SU-DHL-6 (cell line): ENCODE measurements around the gene CYB561.

ENCODE experiments used
- H2AFZ ChIP-seq: fragments of 200-600 bp; sonication (generic); 2 replicates; pipeline ENCODE4 v1.6.1; 2014; ENCODE audit warnings: low read depth, mild to moderate bottlenecking, moderate library complexity, mixed read lengths, antibody characterized with exemption, low read length; ENCODE audit not compliant: severe bottlenecking
- H3F3A ChIP-seq: fragments of 200-600 bp; shearing (Covaris generic); 2 replicates; pipeline ENCODE4 v1.6.0; 2016; ENCODE audit warnings: antibody characterized with exemption, mild to moderate bottlenecking; ENCODE audit not compliant: insufficient read depth
- H3K27ac ChIP-seq: fragments of 200-600 bp; sonication (generic); 2 replicates; pipeline ENCODE4 v1.5.1; 2016; ENCODE audit warnings: low read depth, mild to moderate bottlenecking, low read length, moderate library complexity, mixed read lengths
- H3K27me3 ChIP-seq: fragments of 200-600 bp; sonication (generic), shearing (Covaris generic); 2 replicates; pipeline ENCODE4 v1.6.0; 2014; ENCODE audit warnings: mild to moderate bottlenecking, low read length
- H3K36me3 ChIP-seq: fragments of 200-600 bp; sonication (generic); 2 replicates; pipeline ENCODE4 v1.6.1; 2014; ENCODE audit warnings: mild to moderate bottlenecking, low read length, mixed read lengths
- H3K4me2 ChIP-seq: fragments of 300-600, 200-600 bp; shearing (Covaris generic), sonication (generic); 2 replicates; pipeline ENCODE4 v1.6.0; 2014; ENCODE audit warnings: low read length, low read depth, mild to moderate bottlenecking; ENCODE audit not compliant: poor library complexity, severe bottlenecking
- H3K4me3 ChIP-seq: fragments of 200-600 bp; sonication (generic); 2 replicates; pipeline ENCODE4 v1.5.1; 2014; ENCODE audit warnings: antibody characterized with exemption, low read length, mild to moderate bottlenecking, mixed read lengths; ENCODE audit not compliant: insufficient read depth, poor library complexity, severe bottlenecking
- H3K79me2 ChIP-seq: fragments of 200-600 bp; sonication (generic); 2 replicates; pipeline ENCODE4 v1.6.1; 2014; ENCODE audit warnings: mild to moderate bottlenecking, low read length, moderate library complexity; ENCODE audit not compliant: insufficient read depth
- H3K9ac ChIP-seq: fragments of 200-600 bp; sonication (generic); 2 replicates; pipeline ENCODE4 v1.7.0; 2014; ENCODE audit warnings: mild to moderate bottlenecking, low read length
- H3K9me2 ChIP-seq: fragments of 200-600 bp; sonication (generic); replicated peaks from 2 replicates; pipeline ENCODE4 v1.6.1; 2014; ENCODE audit warnings: low read length; ENCODE audit not compliant: insufficient read depth
- H3K9me3 ChIP-seq: fragments of 200-600 bp; sonication (generic); 2 replicates; pipeline ENCODE4 v1.6.1; 2014; ENCODE audit warnings: low read length, mixed read lengths; ENCODE audit not compliant: insufficient read depth
- H4K20me1 ChIP-seq: fragments of 200-600 bp; sonication (generic); 2 replicates; pipeline ENCODE4 v1.6.1; 2014; ENCODE audit warnings: low read depth, mild to moderate bottlenecking, antibody characterized with exemption, low read length, moderate library complexity, mixed read lengths
- EZH2phosphoT487 ChIP-seq: fragments of 200-600 bp; sonication (generic), shearing (Covaris generic); conservative IDR thresholded peaks from 2 replicates; pipeline ENCODE4 v1.6.1; 2018; ENCODE audit warnings: mild to moderate bottlenecking, antibody characterized with exemption, low read length, moderate library complexity, mixed read lengths
- TF ChIP-seq, protein P1 (sequence below): fragments of 200-600 bp; sonication (generic); IDR thresholded peaks from one replicate; pipeline ENCODE4 v1.5.1; 2017; ENCODE audit warnings: antibody characterized with exemption, mild to moderate bottlenecking, low read length, moderate library complexity; ENCODE audit not compliant: insufficient read depth, poor library complexity, severe bottlenecking

CYB561 gene

DNA sequence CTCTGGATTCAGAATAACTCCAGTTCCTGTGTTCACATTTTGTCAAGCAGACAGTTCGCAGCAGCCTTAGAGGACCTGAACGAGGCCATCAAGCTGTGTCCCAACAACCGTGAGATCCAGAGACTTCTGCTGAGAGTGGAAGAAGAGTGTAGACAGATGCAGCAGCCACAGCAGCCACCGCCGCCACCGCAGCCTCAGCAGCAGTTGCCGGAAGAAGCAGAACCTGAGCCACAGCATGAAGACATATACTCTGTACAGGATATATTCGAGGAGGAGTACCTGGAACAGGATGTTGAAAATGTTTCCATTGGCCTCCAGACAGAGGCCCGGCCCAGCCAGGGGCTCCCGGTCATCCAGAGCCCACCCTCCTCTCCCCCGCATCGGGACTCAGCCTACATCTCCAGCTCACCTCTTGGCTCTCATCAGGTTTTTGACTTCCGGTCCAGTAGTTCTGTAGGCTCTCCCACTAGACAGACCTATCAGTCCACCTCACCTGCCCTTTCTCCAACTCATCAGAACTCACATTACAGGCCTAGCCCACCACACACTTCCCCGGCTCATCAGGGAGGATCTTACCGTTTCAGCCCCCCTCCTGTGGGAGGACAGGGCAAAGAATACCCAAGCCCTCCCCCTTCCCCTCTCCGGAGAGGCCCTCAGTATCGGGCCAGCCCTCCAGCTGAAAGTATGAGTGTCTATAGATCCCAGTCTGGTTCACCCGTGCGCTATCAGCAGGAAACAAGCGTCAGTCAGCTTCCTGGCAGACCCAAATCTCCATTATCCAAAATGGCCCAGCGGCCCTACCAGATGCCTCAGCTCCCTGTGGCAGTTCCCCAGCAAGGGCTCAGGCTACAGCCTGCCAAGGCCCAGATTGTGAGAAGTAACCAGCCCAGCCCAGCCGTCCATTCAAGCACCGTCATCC lies 25.9 kb downstream of the CYB561 start:
- Histone ChIP-seq H3K36me3 (no peaks in the 10 kb centered on the region), H3K4me3 (no peak overlapping the region), H3K9ac (no peak overlapping the region), H2AFZ (no peak overlapping the region), H3K9me3 (no peaks in the 10 kb centered on the region), H3F3A (no peaks in the 10 kb centered on the region), H3K4me2 (no peak overlapping the region), H3K27ac (no peak overlapping the region), H3K27me3 (no peaks in the 10 kb centered on the region), H3K79me2 (no peaks in the 10 kb centered on the region), H3K9me2 (no peaks in the 10 kb centered on the region), H4K20me1 (no peaks in the 10 kb centered on the region; the same call in 1 of the 2 replicates)
- TF ChIP-seq, protein P1, sequence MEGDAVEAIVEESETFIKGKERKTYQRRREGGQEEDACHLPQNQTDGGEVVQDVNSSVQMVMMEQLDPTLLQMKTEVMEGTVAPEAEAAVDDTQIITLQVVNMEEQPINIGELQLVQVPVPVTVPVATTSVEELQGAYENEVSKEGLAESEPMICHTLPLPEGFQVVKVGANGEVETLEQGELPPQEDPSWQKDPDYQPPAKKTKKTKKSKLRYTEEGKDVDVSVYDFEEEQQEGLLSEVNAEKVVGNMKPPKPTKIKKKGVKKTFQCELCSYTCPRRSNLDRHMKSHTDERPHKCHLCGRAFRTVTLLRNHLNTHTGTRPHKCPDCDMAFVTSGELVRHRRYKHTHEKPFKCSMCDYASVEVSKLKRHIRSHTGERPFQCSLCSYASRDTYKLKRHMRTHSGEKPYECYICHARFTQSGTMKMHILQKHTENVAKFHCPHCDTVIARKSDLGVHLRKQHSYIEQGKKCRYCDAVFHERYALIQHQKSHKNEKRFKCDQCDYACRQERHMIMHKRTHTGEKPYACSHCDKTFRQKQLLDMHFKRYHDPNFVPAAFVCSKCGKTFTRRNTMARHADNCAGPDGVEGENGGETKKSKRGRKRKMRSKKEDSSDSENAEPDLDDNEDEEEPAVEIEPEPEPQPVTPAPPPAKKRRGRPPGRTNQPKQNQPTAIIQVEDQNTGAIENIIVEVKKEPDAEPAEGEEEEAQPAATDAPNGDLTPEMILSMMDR: no peak
- no peak for TF ChIP-seq EZH2phosphoT487

- Histone ChIP-seq H3K4me2 (no peak overlapping the region), H3K27ac (no peak overlapping the region), H3K9me3 (no peaks in the 10 kb centered on the region), H3K79me2 (no peaks in the 10 kb centered on the region), H3K9me2 (no peaks in the 10 kb centered on the region), H3K4me3 (no peak overlapping the region), H4K20me1 (no peaks in the 10 kb centered on the region), H2AFZ (no peak overlapping the region), H3F3A (no peaks in the 10 kb centered on the region), H3K27me3 (no peaks in the 10 kb centered on the region), H3K9ac (no peak overlapping the region), H3K36me3 (no peaks in the 10 kb centered on the region)
- TF ChIP-seq, protein P1: no peak
- TF ChIP-seq EZH2phosphoT487: no peak
Measured at GRCh38 chr17:63419398-63419797, 26.7 kb downstream of the CYB561 start.

DNA sequence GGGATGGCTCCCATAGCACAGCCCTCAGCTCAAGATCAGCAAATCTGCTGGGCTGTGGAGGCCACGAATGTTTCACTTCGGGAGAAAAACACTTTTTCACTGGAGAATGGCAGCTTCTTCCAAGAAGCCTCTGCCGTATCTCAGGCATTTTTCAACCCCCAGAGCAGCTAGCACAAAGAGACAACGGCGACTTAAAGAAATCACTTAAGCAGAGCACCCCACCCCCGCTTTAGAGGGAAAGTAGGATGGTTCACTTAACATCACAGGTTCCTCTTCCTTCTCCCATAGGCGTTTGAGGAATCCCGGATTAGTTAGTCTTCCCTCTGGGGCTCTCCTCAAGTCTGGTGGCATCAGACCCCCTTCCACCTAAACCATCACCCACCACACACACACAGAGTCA lies 27.6 kb downstream of the CYB561 start:
- H3K79me2 ChIP-seq: no peaks in the 10 kb centered on the region
- no peaks in the 10 kb centered on the region for H3K27me3 ChIP-seq
- H3K4me2 ChIP-seq: no peak overlapping the region
- H2AFZ ChIP-seq: no peak overlapping the region
- H3K9ac ChIP-seq: no peak overlapping the region
- TF ChIP-seq, protein P1: no peak
- no peak for TF ChIP-seq EZH2phosphoT487
- no peaks in the 10 kb centered on the region for H3F3A ChIP-seq
- no peaks in the 10 kb centered on the region for H3K9me3 ChIP-seq
- H3K27ac ChIP-seq: no peak overlapping the region
- H3K9me2 ChIP-seq: no peaks in the 10 kb centered on the region
- H3K4me3 ChIP-seq: no peak overlapping the region
- no peaks in the 10 kb centered on the region for H3K36me3 ChIP-seq
- no peaks in the 10 kb centered on the region for H4K20me1 ChIP-seq
